ENCODE data around the gene SFPQ.

The SFPQ gene

DNA sequence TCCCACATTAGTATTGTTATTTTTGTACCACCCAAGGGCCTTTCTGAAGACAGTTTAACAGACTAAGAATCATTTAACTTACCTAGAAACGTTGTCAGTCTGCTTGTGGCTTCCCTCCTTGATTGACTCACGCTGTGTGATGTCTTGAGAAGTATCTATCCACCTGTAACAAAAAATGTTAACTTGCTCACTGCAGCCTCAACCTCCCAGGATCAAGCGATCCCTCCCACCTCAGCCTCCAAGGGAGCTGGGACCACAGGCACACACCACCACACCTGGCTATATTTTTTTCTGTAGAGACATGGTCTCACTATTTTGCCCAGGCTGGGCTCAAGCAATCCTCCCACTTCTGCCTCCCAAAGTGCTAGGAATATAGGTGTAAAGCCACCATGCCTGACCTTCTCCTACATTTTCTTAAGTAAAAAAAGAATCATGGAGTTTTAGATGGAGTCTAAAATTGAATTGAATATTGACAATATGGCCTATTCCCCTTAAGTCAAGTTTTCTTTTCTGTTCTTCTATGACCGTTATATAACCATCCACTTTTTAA lies 15.6 kb downstream of the SFPQ start:
- Histone ChIP-seq H3K27me3 (ENCODE audit: control insufficient read depth, insufficient read depth, low read length) (no peaks in the 10 kb centered on the region), H3K36me3 (ENCODE audit: control insufficient read depth, insufficient read depth, low read length) (no peaks in the 10 kb centered on the region), H3K9me3 (ENCODE audit: control insufficient read depth, low read length) (no peaks in the 10 kb centered on the region), H3K9ac (no peak overlapping the region), H3K4me2 (ENCODE audit: low read length) (no peak overlapping the region), H3K27ac (no peak overlapping the region), H3K79me2 (no peaks in the 10 kb centered on the region), H3K4me3 (ENCODE audit: low read depth, low read length) (no peak overlapping the region), H2AFZ (no peak overlapping the region), H3K4me1 (peaks cover 13% of the 10 kb centered on the region)
- TF ChIP-seq, protein P1, sequence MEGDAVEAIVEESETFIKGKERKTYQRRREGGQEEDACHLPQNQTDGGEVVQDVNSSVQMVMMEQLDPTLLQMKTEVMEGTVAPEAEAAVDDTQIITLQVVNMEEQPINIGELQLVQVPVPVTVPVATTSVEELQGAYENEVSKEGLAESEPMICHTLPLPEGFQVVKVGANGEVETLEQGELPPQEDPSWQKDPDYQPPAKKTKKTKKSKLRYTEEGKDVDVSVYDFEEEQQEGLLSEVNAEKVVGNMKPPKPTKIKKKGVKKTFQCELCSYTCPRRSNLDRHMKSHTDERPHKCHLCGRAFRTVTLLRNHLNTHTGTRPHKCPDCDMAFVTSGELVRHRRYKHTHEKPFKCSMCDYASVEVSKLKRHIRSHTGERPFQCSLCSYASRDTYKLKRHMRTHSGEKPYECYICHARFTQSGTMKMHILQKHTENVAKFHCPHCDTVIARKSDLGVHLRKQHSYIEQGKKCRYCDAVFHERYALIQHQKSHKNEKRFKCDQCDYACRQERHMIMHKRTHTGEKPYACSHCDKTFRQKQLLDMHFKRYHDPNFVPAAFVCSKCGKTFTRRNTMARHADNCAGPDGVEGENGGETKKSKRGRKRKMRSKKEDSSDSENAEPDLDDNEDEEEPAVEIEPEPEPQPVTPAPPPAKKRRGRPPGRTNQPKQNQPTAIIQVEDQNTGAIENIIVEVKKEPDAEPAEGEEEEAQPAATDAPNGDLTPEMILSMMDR (IDR thresholded peaks at IDR 0.05) = no peak

DNA sequence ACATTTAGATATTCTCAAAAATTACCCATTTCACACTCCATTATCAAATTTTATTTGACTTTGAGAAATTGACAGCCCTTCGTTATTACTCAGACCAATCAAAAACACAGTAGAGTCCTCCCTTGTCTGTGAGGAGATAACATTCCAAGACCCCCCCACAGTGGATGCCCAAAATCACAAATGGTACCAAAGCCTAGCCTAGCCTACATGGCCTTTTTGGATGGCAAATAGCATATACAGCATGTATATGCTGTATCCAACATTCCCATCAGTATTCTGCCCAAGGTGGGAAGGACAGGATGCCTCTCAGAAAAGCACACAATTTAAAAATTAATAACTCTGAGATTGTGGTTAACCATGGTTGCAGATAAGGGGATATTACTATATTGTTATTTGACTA lies 17.3 kb downstream of the SFPQ start:
- Histone ChIP-seq H2AFZ (no peak overlapping the region), H3K9ac (no peak overlapping the region), H3K4me3 (ENCODE audit: low read depth, low read length) (no peak overlapping the region), H3K27me3 (ENCODE audit: control insufficient read depth, insufficient read depth, low read length) (no peaks in the 10 kb centered on the region), H3K27ac (no peak overlapping the region), H3K36me3 (ENCODE audit: control insufficient read depth, insufficient read depth, low read length) (no peaks in the 10 kb centered on the region), H3K79me2 (no peaks in the 10 kb centered on the region), H3K4me2 (ENCODE audit: low read length) (no peak overlapping the region), H3K9me3 (ENCODE audit: control insufficient read depth, low read length) (no peaks in the 10 kb centered on the region), H3K4me1 (peaks cover 9% of the 10 kb centered on the region)
- TF ChIP-seq, protein P1 (IDR thresholded peaks at IDR 0.05) = no peak

DNA sequence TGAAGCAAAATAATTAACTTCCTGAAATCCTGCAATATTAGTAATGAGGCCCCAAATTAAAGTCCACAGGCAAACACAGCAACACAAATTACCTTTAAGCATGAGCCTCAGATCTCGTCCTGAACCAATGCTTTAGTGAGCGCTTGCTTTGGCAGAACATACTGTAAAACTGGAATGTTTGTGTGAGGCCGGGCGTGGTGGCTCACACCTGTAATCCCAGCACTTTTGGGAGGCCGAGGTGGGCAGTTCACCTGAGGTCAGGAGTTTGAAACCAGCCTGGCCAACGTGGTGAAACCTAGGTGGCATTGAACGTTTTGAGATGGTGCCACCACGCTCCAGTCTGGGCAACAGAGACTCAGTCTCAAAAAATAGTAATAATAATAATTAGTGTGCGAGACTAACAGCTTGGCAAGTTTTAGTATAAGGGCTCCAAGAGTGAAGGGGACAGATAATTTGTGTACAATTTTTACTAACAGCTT lies 17.8 kb downstream of the SFPQ start:
- H3K27me3 ChIP-seq (ENCODE audit: control insufficient read depth, insufficient read depth, low read length) = no peaks in the 10 kb centered on the region
- no peak overlapping the region for H3K4me2 ChIP-seq (ENCODE audit: low read length)
- peaks cover 8% of the 10 kb centered on the region for H3K4me1 ChIP-seq
- H2AFZ ChIP-seq = no peak overlapping the region
- H3K79me2 ChIP-seq = no peaks in the 10 kb centered on the region
- TF ChIP-seq, protein P1 (IDR thresholded peaks at IDR 0.05) = no peak
- no peak overlapping the region for H3K9ac ChIP-seq
- H3K27ac ChIP-seq = no peak overlapping the region
- no peak overlapping the region for H3K4me3 ChIP-seq (ENCODE audit: low read depth, low read length)
- H3K9me3 ChIP-seq (ENCODE audit: control insufficient read depth, low read length) = no peaks in the 10 kb centered on the region
- H3K36me3 ChIP-seq (ENCODE audit: control insufficient read depth, insufficient read depth, low read length) = no peaks in the 10 kb centered on the region

DNA sequence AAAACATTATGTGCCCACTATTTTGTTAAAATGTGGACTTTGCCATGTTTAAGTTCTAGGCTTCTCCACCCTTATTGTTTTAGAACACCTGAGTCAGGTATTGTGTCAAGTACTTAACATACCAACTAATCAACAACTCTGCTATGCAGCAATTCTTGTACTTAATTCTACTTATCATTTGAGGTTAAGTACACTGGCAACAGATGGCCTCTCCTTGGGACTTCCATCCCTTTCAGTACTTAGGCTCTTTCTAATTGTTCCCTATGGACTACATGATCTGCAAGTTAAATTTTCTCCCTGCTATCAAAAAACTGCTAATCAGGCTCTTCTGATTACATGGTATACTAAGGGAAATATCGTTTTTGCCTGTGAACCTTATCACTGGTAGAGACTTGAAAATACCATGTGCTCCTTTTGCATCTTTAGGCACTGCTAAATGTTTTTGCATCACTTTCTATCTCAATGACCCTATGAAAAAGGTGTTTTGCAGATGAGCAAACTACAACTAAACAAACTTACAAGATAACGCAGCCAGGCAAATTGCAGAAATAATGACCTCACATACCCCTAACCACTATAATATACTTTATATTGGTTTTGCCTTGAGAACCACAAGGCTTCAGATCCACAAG lies 18.9 kb downstream of the SFPQ start:
- Histone ChIP-seq H3K27me3 (ENCODE audit: control insufficient read depth, insufficient read depth, low read length) (no peaks in the 10 kb centered on the region), H2AFZ (no peak overlapping the region), H3K79me2 (no peaks in the 10 kb centered on the region), H3K27ac (no peak overlapping the region), H3K4me2 (ENCODE audit: low read length) (no peak overlapping the region), H3K4me3 (ENCODE audit: low read depth, low read length) (no peak overlapping the region), H3K4me1 (peaks cover 4% of the 10 kb centered on the region), H3K36me3 (ENCODE audit: control insufficient read depth, insufficient read depth, low read length) (no peaks in the 10 kb centered on the region), H3K9me3 (ENCODE audit: control insufficient read depth, low read length) (no peaks in the 10 kb centered on the region), H3K9ac (no peak overlapping the region)
- TF ChIP-seq, protein P1 (IDR thresholded peaks at IDR 0.05) = no peak

DNA sequence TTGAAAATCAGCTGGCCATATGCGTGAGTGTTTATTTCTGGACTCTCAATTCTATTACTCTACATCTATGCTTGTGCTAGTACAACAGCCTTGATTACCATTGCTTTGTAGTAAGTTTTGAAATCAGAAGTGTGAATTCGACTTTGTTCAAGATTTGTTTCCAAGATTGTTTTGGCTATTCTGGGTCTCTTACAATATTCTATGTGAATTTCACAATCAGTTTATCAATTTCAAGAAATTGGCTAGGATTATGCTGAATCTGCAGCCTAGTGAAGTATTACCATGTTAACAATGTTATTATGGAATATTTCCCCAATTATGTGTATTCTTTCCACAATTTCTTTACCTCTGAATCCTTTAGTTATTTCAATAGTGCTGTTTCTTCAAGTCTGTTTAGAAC lies 19.5 kb downstream of the SFPQ start:
- TF ChIP-seq, protein P1 (IDR thresholded peaks at IDR 0.05) = no peak
- H2AFZ ChIP-seq = no peak overlapping the region
- H3K9ac ChIP-seq = no peak overlapping the region
- no peaks in the 10 kb centered on the region for H3K9me3 ChIP-seq (ENCODE audit: control insufficient read depth, low read length)
- H3K27me3 ChIP-seq (ENCODE audit: control insufficient read depth, insufficient read depth, low read length) = no peaks in the 10 kb centered on the region
- no peak overlapping the region for H3K27ac ChIP-seq
- H3K79me2 ChIP-seq = no peaks in the 10 kb centered on the region
- no peak overlapping the region for H3K4me2 ChIP-seq (ENCODE audit: low read length)
- no peaks in the 10 kb centered on the region for H3K36me3 ChIP-seq (ENCODE audit: control insufficient read depth, insufficient read depth, low read length)
- H3K4me3 ChIP-seq (ENCODE audit: low read depth, low read length) = no peak overlapping the region
- H3K4me1 ChIP-seq = peaks cover 4% of the 10 kb centered on the region

Data from parathyroid adenoma (tissue), 2 donors.